ENCODE measurements around the gene SPATA31D3.
"Not testable (repeated sequence)": the region's sequence is repeated elsewhere in the genome, so short reads cannot be mapped to it uniquely, and the experiment has no call there.

The SPATA31D3 gene

DNA sequence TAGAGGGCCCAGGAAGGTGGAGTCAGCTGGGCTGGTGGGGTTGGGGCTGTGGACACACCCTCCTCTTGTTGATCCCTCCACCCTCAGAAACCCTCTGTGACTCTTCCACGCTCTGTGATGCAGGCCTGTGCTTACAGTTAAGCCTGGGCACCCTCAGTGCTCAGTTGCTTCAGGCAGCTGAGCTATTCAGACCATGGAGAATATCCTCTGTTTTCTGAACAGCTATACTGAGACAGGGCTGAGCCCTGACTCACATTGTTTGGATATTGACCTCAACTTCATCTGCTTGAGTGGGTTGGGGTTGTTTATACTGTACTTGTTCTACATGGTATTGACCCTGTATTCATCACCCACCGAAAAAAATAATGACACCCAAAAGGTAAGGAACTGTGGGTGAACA lies at the start of gene SPATA31D3:
TSS of gene SPATA31D3 (plus strand) at position 108 of the 400 bp plus-strand sequence. CDS start at position 194, 86 bp downstream.
- in situ Hi-C loops (cut with MboI; ENCODE audit: low sequenced_read_pairs): not testable (repeated sequence)

DNA sequence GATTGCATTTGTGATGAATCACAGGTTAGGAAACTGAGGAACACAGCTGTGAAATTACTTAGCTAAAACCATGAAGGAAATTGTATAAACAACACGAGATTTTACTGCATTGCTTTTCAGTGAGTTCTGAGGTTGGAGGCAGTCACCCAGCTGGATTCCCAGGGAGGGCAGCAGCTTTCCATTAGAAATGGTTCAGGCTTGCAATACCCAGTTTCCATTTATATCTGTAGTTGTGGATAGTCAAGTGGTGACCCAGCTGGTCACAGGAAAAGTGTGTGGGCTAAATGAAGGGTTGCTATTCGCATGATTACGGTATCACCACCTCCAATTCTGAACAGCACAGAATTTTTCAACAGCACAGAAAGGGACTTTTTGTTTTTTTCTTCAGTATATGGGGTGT lies 49.4 kb upstream of the SPATA31D3 start:
- in situ Hi-C loops (cut with MboI; ENCODE audit: low sequenced_read_pairs): no loop called here

DNA sequence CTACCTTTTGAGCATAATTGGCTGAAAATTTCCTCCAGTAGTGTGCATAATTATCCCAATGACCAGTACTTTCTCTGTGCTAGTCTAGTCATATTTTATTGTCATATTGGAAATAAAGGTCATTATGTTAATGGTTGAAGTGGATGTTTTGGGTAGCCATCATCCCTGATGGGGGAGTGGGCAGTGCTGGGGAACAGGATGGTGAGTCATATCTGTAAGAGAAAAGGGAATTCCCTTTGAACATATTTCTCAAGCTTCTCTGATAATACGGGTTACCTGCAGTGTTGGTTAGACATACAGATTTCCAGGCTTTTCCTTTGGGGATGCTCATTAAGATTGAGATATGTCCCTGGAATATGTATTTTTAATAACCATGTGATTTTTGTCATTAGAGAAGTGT lies 48.4 kb upstream of the SPATA31D3 start:
- in situ Hi-C loops (cut with MboI; ENCODE audit: low sequenced_read_pairs): no loop called here

DNA sequence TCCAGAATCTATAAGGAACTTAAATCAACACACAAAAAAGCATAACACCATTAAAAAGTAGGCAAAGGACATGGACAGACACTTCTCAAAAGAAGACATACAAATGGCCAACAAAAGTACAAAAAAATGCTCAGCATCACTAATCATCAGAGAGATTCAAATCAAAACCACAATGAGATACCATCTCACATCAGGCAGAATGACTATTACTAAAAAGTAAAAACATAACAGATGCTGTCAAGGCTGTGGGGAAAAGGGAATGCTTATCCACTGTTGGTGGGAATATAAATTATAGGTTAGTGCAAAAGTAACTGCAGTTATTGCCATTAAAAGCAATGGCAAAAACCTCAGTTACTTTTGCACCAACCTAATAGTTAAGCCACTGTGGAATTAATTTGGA lies 47.2 kb upstream of the SPATA31D3 start:
- in situ Hi-C loops (cut with MboI; ENCODE audit: low sequenced_read_pairs): no loop called here

DNA sequence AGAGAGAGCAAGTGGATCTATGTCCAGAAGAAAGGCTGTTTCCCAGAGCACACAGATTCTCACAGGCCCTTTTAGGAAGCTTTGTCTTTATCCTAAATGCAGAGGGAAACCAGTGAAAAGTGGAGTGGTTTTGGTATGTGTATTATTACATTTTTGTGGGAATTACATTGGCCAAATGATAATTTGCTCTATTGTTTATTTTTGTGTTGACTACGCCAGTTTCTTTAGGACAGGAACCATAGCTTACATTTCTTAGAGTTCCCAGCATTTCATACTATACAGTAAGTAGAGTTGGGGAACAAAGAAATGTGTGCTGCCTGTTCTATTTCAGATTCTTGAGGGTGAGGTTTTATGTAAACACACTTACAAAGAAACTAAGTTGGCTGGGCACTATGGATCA lies 44.4 kb upstream of the SPATA31D3 start:
- in situ Hi-C loops (cut with MboI; ENCODE audit: low sequenced_read_pairs): no loop called here

DNA sequence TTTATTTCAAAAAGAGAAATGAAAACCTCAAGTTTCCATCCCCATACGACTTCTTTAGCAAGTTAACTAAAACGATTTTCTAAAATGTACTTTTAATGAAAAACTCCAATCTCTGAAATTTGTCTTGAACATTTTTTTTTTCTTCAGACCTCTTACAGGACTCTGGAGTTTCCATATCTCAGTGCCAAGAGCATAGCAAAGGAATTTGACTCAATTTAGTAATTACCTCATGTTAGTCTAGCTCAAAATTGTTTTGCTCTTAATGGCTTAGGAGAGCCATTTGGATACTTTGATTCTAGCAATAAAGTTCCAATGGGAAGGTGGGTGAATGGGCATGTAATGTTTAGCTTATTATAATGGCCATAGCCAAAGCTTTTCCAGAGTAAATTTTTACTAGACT lies 41.1 kb upstream of the SPATA31D3 start:
- in situ Hi-C loops (cut with MboI; ENCODE audit: low sequenced_read_pairs): no loop called here

DNA sequence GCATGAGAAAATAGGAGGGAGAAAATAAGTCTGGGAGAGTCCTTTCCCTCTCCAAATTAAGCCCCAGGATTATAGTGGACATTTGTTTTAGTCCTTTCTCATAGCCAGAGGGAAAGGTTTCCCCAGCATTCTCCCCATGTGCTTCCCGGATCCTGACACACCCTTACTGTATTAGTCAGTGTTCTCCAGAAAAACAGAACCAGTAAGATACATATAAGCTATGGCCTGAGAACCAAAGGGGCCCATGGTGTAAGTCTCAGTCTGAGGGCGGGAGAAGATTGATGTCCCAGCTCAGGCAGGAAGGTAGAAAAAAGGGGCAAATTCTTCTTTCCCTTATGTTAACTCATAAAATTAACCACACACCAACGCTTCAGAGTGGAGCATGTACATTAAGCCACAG lies 40.7 kb upstream of the SPATA31D3 start:
- in situ Hi-C loops (cut with MboI; ENCODE audit: low sequenced_read_pairs): no loop called here

DNA sequence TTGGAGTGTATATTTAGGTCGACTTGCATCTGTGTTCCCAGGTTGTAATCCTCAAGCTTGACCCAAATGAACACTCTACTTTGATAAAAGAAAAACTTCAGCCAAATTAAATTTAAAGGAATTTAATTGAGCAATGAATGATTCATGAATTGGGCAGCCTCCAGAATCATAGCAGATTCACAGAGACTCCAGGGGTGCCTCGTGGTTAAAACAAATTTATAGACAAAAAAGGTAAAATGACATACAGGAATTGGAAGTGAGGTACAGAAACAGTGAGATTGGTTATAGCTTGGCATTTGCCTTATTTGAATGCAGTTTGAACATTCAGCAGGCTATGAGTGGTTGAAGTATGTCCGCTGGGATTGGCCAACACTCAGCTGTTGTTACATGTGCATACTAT lies 36.6 kb upstream of the SPATA31D3 start:
- in situ Hi-C loops (cut with MboI; ENCODE audit: low sequenced_read_pairs): no loop called here

DNA sequence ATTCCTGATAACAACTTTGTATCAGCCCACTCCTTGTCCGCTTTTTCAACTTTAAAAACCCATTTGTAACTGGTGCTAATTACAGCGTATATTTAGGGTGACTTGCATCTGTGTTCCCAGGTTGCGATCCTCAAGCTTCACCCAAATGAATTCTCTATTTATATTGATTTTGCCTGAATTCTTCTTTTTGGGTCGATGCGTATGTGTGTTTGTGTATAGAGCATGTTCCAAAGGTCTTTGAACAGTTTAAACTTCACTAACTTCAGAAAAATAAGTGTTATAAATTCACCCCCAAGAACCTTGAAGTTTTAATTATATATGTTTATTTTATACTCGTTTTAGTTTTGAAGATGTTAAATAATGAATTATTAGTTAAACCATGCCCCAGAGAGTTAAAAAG lies 31.2 kb upstream of the SPATA31D3 start:
- in situ Hi-C loops (cut with MboI; ENCODE audit: low sequenced_read_pairs): no loop called here

DNA sequence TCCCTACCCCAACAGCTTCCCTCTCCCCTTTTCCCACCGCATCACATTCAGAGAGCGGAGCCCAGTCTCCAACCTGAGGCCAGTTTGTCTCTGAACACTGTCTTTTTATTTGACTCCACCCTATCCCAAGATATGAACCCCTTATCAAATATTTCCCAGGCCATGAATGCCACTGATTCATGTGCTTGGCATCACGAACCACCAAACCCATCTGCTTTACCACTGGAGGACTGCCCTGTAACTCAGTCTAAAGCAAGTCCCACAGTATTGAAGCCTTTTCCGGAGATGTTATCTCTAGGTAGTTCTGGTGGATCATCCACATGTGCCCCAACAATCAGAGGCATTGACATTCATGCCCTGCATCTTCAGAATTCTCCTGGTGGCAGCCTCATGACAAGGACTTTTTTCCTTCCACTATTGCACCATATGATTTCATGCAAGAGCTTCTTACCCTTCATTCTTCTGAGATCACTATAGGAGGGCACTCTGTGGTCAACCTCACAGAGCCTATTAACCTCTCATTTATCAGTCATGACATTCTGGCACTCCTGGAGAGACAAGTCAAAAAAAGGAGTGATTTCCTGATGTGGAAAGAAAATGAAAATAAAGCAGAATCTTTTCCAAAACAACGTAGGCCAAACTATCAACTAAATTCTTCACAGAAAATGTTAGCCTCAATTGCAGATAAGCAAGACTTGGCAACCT lies 27.3 kb upstream of the SPATA31D3 start:
- in situ Hi-C loops (cut with MboI; ENCODE audit: low sequenced_read_pairs): no loop called here

DNA sequence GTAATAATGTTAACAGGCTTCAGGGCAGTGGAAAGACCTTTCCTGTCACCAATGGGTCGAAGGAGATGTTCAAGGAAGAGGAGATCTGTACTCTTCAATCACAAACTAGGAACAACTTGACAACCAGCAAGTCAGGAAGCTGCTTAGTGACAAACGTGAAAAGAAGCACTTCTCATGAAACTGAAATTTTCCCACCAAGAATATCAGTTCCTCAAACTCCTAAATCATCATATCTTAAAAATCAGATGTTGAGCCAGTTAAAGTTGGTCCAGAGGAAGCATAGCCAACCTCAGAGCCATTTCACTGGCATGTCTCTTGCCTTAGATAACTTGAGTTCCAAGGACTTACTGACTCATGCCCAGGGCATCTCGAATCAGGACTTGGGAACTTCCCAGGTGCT lies 24.8 kb upstream of the SPATA31D3 start:
- in situ Hi-C loops (cut with MboI; ENCODE audit: low sequenced_read_pairs): not testable (repeated sequence)

DNA sequence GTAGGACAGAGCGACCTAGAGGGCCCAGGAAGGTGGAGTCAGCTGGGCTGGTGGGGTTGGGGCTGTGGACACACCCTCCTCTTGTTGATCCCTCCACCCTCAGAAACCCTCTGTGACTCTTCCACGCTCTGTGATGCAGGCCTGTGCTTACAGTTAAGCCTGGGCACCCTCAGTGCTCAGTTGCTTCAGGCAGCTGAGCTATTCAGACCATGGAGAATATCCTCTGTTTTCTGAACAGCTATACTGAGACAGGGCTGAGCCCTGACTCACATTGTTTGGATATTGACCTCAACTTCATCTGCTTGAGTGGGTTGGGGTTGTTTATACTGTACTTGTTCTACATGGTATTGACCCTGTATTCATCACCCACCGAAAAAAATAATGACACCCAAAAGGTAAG lies 15.0 kb upstream of the SPATA31D3 start, which contains the start of gene SPATA31D4:
TSS of gene SPATA31D4 (plus strand) at position 124 of the 400 bp plus-strand sequence. CDS start at position 210, 86 bp downstream.
- in situ Hi-C loops (cut with MboI; ENCODE audit: low sequenced_read_pairs): not testable (repeated sequence)

DNA sequence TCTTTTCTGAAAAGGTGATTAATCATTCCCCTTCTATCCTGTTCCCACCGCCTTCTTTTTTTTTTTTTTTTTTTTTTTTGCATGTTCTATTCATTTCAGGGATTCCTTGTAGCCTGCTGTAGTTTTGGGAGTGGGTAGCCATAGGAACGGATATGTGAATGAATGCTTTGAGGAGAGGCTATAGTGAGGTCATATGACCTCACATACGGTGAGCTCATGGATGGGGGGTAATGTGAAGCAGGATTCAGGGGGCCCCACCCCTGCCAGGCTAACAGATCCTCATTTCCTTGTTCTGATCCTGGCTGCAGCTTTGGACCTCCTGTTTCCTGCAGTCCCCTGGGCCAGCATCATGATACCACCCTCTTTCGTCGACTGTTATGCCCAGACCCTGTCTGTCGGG lies 13.2 kb upstream of the SPATA31D3 start:
- in situ Hi-C loops (cut with MboI; ENCODE audit: low sequenced_read_pairs): not testable (repeated sequence)

DNA sequence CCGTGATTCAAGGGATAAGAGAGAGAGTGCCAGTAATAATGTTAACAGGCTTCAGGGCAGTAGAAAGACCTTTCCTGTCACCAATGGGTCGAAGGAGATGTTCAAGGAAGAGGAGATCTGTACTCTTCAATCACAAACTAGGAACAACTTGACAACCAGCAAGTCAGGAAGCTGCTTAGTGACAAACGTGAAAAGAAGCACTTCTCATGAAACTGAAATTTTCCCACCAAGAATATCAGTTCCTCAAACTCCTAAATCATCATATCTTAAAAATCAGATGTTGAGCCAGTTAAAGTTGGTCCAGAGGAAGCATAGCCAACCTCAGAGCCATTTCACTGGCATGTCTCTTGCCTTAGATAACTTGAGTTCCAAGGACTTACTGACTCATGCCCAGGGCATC lies 9.8 kb upstream of the SPATA31D3 start:
- in situ Hi-C loops (cut with MboI; ENCODE audit: low sequenced_read_pairs): not testable (repeated sequence)

DNA sequence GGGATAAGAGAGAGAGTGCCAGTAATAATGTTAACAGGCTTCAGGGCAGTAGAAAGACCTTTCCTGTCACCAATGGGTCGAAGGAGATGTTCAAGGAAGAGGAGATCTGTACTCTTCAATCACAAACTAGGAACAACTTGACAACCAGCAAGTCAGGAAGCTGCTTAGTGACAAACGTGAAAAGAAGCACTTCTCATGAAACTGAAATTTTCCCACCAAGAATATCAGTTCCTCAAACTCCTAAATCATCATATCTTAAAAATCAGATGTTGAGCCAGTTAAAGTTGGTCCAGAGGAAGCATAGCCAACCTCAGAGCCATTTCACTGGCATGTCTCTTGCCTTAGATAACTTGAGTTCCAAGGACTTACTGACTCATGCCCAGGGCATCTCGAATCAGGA lies 5.3 kb downstream of the SPATA31D3 start:
- in situ Hi-C loops (cut with MboI; ENCODE audit: low sequenced_read_pairs): not testable (repeated sequence)

DNA sequence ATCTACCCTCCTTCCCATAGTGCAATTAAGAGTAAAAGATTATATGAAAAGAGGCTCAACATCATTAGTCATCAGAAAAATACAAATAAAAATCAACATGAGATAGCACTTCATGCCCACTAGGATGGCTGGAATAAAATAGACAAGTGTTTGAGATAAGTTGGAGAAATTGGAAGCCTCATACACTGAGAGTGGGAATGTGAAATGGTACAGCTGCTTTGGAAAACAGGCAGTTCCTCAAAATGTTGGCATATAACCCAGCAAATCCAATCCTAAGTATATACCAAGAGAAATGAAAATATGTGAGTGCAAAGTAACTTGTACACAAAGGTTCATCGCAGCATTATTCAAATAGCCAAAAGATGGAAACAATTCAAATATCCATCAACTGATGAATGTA lies 9.8 kb downstream of the SPATA31D3 start:
- in situ Hi-C loops (cut with MboI; ENCODE audit: low sequenced_read_pairs): no loop called here

DNA sequence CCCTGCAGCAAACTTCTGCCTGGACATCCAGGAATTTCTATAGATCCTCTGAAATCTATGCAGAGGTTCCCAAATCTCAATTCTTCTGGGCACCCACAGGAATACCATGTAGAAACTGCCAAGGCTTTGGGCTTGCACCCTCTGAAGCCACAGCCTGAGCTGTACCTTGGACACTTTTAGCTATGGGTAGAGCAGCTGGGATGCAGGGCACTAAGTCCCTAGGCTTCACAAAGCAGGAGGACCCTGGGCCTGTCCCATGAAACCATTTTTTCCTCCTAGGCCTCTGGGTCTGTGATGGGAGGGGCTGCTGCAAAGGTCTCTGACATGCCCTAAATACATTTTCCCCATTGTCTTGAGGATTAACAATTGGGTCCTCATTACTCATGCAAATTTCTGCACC lies 12.3 kb downstream of the SPATA31D3 start:
- in situ Hi-C loops (cut with MboI; ENCODE audit: low sequenced_read_pairs): no loop called here

DNA sequence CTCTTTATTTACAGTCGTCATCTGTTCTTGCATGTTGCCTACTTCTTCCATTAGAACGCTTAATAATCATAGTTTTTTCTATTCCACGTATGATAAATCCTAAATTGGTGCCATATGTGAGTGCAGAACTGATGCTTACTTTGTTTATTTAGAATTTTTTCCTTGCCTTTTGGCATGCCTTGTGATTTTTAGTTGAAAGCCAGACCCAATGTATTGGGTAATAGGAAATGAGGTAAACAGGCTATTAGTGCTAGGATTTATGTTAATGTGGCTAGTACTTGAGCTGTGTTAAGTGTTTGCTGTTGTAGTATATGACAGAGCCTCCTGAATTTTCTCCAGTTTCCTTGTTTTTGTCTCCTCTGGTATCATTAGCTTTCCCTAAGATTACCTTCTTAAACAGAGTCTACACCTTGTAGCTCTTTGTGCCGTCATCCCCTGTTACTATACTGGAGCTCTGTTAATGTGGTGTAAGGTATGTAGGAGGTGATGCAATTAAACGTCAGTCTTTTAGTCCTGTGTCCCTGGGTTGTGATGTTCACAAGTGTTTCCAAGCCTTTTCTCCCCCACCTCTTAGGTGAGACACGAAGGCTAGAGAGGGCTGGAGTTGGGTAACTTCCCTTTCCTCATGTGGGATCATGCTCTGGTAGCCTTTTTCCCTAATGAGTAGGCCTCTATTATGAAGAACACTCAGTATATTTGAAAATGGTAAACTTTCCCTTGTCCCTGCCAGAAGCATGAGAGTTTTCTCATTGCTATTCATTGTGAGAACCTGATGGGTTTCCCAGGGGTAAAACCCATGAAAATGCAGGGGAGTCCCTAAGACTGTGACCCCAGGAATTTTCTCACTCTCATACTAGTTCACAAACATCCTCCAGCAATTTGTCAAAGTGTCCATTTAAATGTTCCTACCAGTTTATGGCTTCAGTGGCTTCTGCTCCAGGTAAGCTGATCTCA lies 21.2 kb downstream of the SPATA31D3 start:
- in situ Hi-C loops (cut with MboI; ENCODE audit: low sequenced_read_pairs): no loop called here

DNA sequence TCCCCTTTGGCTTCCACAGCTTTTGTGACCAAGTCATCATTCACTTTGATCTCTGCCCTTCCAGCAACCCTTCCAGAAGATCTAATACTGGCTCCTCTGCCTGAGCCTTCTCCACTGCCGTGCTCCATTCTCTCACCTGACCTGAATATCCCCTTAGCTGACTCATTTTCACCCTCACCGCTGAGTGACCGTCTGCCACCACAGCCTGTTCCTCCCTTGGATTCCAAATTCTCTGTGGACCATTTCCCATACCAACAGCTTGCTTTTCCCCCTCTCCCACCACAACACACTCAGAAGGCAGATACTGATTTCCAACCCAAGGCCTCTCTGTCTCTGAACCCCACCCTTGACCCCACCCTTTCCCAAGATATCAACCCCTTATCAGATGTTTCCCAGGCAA lies 24.7 kb downstream of the SPATA31D3 start:
- in situ Hi-C loops (cut with MboI; ENCODE audit: low sequenced_read_pairs): no loop called here

DNA sequence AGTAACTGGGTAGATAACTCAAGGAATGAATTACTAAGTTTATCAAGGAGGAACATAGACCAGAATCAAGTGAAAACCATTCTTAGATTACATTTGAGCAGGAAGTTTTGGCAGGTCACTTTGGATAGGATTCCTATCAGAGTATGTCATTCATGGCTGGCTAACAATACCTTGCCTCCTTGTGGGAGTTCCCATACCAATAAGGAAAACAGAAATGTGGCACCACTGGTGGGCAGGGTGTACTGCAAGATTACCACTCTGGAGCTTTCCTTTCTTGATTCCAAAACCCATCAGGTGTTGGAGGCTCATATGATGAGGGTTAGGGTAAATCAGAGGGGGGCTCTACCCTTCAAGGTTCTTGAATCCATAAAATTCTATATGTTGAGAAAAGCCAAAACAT lies 26.7 kb downstream of the SPATA31D3 start:
- in situ Hi-C loops (cut with MboI; ENCODE audit: low sequenced_read_pairs): no loop called here

DNA sequence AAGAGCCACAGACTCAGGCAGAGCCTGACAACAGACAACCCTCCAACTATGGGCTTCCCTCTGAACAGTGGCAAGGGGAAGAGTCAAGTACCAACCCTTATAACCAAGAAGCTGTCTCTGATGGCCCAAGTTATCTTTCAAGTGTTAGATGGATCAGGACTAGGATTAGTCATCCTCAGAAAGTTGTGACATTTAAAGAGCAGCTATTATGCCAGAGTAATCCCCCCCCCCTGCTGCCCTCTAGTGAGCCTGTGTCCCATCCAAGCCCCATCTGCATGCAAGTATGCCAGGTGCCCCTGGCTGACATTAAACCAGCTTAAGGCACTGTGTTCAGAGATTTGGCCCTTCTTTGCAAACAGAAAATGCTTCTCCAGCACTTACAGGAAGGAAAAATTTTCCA lies 28.4 kb downstream of the SPATA31D3 start:
- in situ Hi-C loops (cut with MboI; ENCODE audit: low sequenced_read_pairs): no loop called here

DNA sequence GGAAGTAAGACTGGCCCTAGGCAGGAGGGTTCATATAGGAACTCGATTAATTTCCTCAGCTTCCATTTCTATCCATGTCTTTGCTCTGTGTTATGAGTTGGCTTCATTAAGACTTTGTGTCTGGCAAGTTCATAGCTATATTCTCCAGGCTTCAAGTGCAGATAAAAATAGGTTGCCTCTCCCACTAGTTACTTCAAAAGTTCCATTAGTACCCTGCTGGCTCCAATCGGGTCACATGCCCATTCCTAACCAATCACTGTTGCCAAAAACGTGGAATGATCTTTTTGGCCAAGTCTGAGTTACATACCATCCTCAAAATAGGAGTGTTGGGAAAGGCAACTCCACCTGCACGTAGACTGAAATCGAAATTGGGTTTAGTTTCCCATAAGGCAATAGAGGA lies 31.5 kb downstream of the SPATA31D3 start:
- in situ Hi-C loops (cut with MboI; ENCODE audit: low sequenced_read_pairs): no loop called here

Measured in HL-60/S4 treated with retinoic acid at 250 ng/mL for 4 days and 3 days (cell line).